ENCODE measurements around the gene TRMT1.
A peak's percentile ranks its signal among the peaks of the same experiment; 100 is the strongest.
"Not testable (repeated sequence)": the region's sequence is repeated elsewhere in the genome, so short reads cannot be mapped to it uniquely, and the experiment has no call there.

Gene TRMT1

GRCh38 chr19:13116282-13117175 lies at the start of gene TRMT1:
Gene TRMT1, minus strand, starts transcription at chr19:13116740. Its CDS starts 341 bp downstream, at chr19:13116399.
- DNase-seq, result peak; percentile 97

GRCh38 chr19:13166151-13166550 lies 49.6 kb upstream of the TRMT1 start:
- not testable (repeated sequence) for DNase-seq

- DNase-seq, result no peak
Observed at GRCh38 chr19:13165162-13165997, 48.8 kb upstream of the TRMT1 start.

GRCh38 chr19:13164343-13165161 lies 48.0 kb upstream of the TRMT1 start:
- peak; percentile 64 for DNase-seq

GRCh38 chr19:13163609-13164342 lies 47.2 kb upstream of the TRMT1 start:
- peak; percentile 79 for DNase-seq

- peak; percentile 99 for DNase-seq
Observed at GRCh38 chr19:13162724-13163608, 46.4 kb upstream of the TRMT1 start.

- DNase-seq, result no peak
Observed at GRCh38 chr19:13160557-13160956, 44.0 kb upstream of the TRMT1 start.

- DNase-seq, result no peak
Observed at GRCh38 chr19:13159713-13160112, 43.2 kb upstream of the TRMT1 start.

- peak; percentile 53 for DNase-seq
Observed at GRCh38 chr19:13155472-13156359, 39.2 kb upstream of the TRMT1 start.

- peak; percentile 82 for DNase-seq
Observed at GRCh38 chr19:13154911-13155471, 38.5 kb upstream of the TRMT1 start.

GRCh38 chr19:13154241-13154778 lies 37.8 kb upstream of the TRMT1 start:
- DNase-seq, result peak; percentile 84

GRCh38 chr19:13153569-13154240 lies 37.2 kb upstream of the TRMT1 start:
- DNase-seq, result peak; percentile 71

- peak; percentile 97 for DNase-seq
Observed at GRCh38 chr19:13152974-13153568, 36.5 kb upstream of the TRMT1 start.

GRCh38 chr19:13152356-13152973 lies 35.9 kb upstream of the TRMT1 start:
- no peak for DNase-seq

- peak; percentile 98 for DNase-seq
Observed at GRCh38 chr19:13151605-13152355, 35.2 kb upstream of the TRMT1 start.

- peak; percentile 50 for DNase-seq
Observed at GRCh38 chr19:13150931-13151604, 34.5 kb upstream of the TRMT1 start.
